ENCODE results near the gene CRTC3. TPM values are rescaled to one million over a fixed set of nuclear protein-coding genes. Genes with fewer than 3 reads are reported as not detected.

CRTC3 gene
- total RNA-seq, 1 experiment from 2014 or later: 3.9 TPM

DNA sequence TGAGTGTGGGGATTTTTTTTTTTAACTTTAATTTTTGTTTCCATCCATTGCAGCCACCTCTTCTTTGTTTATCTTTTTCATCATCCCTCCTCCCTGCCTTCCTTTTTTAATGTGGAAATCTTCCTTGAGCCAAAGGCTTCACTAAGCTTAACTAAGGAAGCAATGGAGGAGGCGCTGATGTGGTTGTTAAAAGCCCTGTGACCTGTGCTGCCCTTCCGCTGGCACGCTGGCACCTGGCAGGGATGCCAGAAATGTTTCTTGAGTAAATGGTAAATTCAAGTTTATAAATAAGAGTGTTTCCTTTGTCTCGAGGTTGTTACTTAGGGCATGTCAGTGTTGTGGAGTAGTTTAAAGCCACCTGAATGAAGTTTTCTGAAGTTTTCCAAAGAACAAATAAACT is 69.4 kb downstream of the CRTC3 start:
- Histone ChIP-seq H3K9me3 (ENCODE audit: control insufficient read depth, low read depth, low read length) (no peaks in the 10 kb centered on the region), H3K23ac (ENCODE audit: insufficient read length, low read depth, low read length) (no peak overlapping the region), H3K4me2 (ENCODE audit: insufficient read depth, insufficient read length, low read length) (no peak overlapping the region), H2AFZ (ENCODE audit: low read length) (no peak overlapping the region), H3K18ac (ENCODE audit: insufficient read length, low read depth, low read length) (no peak overlapping the region), H3K27ac (ENCODE audit: insufficient read length, low read depth, low read length) (no peak overlapping the region), H3K79me1 (ENCODE audit: insufficient read depth, low read depth, low read length, poor library complexity, severe bottlenecking) (no peaks in the 10 kb centered on the region), H3K79me2 (ENCODE audit: insufficient read depth, low read length) (no peaks in the 10 kb centered on the region), H4K91ac (ENCODE audit: insufficient read length, low read depth, low read length) (no peak overlapping the region), H2AK5ac (ENCODE audit: insufficient read length, low read length) (no peak overlapping the region), H4K8ac (replicated peaks; ENCODE audit: insufficient read length, low read depth, low read length) (no peak overlapping the region), H2BK12ac (ENCODE audit: insufficient read length, low read depth, low read length) (no peak overlapping the region), H3K4me1 (ENCODE audit: insufficient read depth, low read length) (no peaks in the 10 kb centered on the region; the same call in 1 of the 2 replicates), H2BK15ac (ENCODE audit: low read depth, low read length) (no peak overlapping the region), H3K4ac (ENCODE audit: low read depth, low read length) (no peak overlapping the region), H3K14ac (ENCODE audit: insufficient read depth, low read length) (no peak overlapping the region), H2BK20ac (ENCODE audit: low read depth, low read length, poor library complexity, severe bottlenecking) (no peak overlapping the region), H3K9ac (ENCODE audit: extremely low read depth, insufficient read length, low read length) (no peak overlapping the region), H3T11ph (ENCODE audit: low read length) (no peak overlapping the region), H4K20me1 (ENCODE audit: control insufficient read depth, insufficient read depth, insufficient read length) (no peaks in the 10 kb centered on the region), H3K56ac (ENCODE audit: insufficient read length, low read depth, low read length) (no peak overlapping the region), H3K23me2 (ENCODE audit: insufficient read length, low read depth, low read length, poor library complexity, severe bottlenecking) (no peaks in the 10 kb centered on the region), H3K27me3 (ENCODE audit: insufficient read depth, low read length) (no peaks in the 10 kb centered on the region), H2BK120ac (ENCODE audit: low read depth, low read length, poor library complexity, severe bottlenecking) (no peak overlapping the region), H4K5ac (ENCODE audit: insufficient read length, low read depth, low read length) (no peak overlapping the region), H2BK5ac (ENCODE audit: insufficient read length, low read length) (no peak overlapping the region)
- no CpG with 5 or more reads among the region's 4 CpGs for WGBS (ENCODE audit: extremely low coverage, insufficient read length, low lambda C conversion rate)
- H3K4me1 Mint-ChIP-seq: peaks cover 12 to 15% of the 10 kb centered on the region in 2 experiments
- H3K4me3 Mint-ChIP-seq: no peak overlapping the region
- DNase-seq: no peak
- no peaks in the 10 kb centered on the region for H3K36me3 Mint-ChIP-seq (ENCODE audit: insufficient read depth in 1 of 3, low read depth in 3 of 3)
- H3K27me3 Mint-ChIP-seq (ENCODE audit: low read depth): no peaks in the 10 kb centered on the region
- TF ChIP-seq, protein P1, sequence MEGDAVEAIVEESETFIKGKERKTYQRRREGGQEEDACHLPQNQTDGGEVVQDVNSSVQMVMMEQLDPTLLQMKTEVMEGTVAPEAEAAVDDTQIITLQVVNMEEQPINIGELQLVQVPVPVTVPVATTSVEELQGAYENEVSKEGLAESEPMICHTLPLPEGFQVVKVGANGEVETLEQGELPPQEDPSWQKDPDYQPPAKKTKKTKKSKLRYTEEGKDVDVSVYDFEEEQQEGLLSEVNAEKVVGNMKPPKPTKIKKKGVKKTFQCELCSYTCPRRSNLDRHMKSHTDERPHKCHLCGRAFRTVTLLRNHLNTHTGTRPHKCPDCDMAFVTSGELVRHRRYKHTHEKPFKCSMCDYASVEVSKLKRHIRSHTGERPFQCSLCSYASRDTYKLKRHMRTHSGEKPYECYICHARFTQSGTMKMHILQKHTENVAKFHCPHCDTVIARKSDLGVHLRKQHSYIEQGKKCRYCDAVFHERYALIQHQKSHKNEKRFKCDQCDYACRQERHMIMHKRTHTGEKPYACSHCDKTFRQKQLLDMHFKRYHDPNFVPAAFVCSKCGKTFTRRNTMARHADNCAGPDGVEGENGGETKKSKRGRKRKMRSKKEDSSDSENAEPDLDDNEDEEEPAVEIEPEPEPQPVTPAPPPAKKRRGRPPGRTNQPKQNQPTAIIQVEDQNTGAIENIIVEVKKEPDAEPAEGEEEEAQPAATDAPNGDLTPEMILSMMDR (conservative IDR thresholded peaks at IDR 0.05): no peak
- no peaks in the 10 kb centered on the region for H3K9me3 Mint-ChIP-seq
- no peak overlapping the region for H3K27ac Mint-ChIP-seq
